Fibroblast of skin of scalp (primary cell): ENCODE data around the gene PRRX2.
A peak's percentile ranks its signal among the peaks of the same experiment; 100 is the strongest.

Source experiments
- DNase-seq: peaks from one replicate; pipeline ENCODE4 v3.0.0-alpha.2; 2013

Gene PRRX2

DNA sequence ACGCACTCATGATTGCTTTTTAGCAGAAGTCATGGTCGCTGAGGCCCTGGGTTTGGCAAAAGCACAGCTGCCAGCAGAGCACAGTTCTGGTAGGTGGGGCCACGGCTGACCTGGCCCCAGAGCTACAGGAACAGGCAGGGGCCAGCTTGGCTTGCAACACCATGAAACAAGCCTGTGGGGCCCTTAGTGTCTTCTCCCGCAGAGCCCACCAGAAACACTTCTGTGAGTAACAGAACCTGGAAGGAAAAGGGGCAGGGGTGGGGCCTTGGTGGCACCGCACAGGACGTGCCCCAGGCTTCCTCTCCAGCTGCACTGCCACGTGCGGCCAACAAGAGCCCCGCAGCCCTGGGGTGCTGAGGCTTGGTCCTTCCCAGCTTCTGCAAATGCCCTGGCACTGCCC is 28.3 kb upstream of the PRRX2 start:
- no peak for DNase-seq

DNA sequence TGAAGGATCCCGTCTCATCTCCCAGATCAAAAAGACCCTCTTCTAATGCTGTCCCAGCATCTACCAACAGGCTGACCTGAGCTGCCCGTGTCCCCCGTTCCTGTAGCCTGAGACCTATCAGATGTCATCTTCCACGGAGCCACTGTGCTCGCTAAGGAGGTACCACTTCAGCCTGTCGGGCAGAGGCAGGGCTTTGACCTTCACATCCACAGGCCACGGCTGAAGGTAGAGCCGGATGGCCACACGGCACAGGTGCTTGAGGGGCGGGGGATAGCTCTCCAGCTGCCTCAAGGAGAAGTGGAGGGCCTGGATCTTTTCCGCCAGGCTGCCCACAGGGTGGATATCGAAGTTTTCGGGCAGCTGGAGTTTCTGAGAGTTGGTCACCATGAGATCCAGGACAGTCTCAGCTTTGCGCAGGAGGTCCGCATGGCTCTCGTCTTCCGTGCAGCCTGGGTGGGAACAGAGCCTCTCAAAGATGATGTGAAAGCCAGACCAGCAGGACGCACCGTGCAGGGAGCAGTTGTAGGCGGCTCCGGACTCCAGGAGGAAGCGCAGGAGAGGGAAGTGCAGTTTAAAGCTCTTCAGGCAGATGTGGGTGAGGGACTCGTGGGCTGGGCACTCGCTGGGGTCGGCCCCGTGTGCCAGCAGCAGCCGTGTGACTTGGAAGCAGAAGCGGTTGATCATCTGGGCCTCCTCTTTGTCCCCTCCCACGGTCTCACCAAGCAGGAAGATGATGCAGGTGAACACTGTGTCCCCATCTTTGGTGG is 27.6 kb upstream of the PRRX2 start:
- no peak for DNase-seq

DNA sequence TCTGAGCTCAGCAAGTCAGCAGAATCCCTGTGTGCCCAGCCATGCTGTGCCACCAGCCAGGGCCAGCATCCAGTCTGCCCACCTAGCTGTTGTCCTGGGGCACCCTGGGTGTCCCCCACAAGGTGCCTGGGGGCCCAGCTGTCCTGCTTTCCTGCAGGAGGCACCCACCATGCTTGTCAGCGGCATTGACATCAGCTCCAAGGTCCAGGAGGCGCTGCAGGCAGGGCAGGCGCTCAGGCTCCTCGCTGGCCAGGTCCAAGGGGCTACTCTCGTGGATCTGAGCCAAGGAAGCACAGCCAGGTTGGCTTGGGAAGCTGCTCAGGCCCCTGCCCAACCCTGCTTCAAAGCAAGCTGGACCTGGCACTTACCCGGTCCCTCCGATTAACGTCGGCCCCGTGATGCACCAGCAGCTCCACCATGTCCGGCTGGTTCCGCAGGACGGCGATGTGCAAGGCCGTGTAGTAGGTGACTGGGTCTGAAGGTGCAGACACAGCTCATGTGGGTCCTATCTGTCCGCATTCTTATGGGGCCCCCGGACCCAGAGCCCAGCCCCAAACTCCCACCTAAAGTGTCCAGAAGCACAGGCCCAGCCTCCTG is 26.3 kb upstream of the PRRX2 start:
- DNase-seq, result no peak

DNA sequence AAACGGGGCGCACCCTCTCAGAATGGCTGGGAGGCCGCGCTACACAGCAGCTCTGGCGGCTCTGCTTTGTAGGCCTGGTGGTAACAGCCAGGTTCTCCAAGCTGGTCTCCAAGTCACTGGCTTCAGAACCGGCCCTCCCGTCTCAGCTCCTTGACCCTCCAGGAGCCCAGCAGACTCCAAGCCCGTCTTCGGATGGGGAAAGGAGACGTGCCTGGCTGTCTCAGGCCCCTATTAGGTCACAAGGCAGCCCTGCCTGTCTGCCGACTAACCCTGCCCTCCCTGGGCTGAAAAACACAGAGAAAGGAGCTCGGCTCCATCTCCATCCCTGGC is 25.7 kb upstream of the PRRX2 start:
- no peak for DNase-seq

DNA sequence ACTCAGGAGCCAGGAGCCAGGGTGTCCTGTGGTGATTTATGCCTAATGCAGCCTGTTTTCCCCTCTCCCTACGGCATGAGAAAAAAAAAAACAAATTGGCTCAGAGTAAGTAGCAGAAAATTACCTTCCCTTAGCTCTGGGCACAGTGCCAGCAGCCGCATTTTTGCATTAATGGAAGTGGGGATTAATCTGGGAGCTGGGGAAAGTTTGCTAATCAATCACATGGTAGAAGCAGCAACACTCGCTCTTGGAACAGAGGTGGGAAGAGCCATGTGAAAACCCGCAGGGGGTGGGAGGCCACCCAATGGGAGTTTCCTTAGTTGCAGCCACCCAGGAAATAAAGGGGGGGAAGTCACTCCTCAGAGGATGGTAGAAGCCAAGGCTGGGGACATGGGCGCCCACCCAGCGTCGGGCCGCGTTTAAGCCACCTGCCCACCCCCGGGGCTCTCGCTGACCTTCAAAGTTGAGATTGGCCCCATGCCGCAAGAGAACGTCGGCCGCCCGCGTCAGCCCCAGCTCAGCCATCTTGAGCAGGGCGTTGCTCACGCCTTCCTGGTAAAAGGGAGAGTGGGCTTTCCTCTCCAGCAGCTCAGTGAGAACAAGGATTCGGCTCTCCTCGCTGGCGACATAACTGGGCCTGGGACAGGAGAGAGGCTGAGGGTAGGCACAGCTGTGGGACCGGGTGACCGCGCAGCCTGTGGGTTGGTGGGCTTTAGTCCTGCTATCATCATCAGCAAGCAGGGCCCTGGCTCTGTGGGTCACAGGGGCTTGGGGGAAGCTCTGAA is 25.2 kb upstream of the PRRX2 start:
- DNase-seq, result peak; percentile 42

DNA sequence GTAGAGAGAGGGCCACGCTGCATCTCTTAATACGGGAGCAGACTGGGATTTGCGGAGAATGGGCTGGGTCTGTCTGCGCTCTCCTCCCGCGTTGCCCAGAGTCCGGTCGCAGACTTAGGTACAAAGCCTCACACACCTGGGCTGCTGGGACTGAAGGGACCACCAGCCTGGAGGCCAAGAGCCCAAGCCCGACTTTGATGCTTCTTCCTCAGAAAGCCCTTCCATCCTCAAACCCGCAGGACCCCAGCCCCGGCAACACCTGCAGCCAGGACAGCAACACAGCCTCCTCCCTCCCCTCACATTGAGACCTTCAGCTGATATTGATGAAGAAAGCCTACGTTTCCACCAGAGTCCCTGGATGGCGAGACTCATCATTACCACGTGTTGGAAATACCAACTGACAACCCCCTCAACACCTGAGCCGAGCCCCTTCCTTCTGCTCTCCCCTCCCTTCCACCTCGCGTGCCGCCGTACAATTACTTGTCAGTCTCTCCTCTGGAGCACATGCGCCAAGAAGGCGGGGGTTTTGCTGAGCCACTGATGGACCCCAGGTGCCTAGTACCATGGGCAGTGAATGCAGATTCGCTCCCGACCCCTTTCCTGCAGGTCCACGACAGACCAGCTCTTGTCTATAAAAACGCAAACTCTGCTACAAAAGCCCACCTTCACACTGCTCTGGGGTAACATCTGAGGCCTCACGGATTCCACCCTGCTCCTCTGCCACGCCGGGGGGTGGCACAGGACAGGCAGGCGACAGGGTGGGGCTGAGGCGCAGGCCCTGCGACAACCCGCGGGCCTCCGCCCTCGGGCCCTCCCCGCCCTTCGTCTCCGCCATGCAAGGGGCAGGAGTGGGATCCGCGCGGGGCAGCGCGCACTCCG is 24.3 kb upstream of the PRRX2 start:
- DNase-seq, result no peak

DNA sequence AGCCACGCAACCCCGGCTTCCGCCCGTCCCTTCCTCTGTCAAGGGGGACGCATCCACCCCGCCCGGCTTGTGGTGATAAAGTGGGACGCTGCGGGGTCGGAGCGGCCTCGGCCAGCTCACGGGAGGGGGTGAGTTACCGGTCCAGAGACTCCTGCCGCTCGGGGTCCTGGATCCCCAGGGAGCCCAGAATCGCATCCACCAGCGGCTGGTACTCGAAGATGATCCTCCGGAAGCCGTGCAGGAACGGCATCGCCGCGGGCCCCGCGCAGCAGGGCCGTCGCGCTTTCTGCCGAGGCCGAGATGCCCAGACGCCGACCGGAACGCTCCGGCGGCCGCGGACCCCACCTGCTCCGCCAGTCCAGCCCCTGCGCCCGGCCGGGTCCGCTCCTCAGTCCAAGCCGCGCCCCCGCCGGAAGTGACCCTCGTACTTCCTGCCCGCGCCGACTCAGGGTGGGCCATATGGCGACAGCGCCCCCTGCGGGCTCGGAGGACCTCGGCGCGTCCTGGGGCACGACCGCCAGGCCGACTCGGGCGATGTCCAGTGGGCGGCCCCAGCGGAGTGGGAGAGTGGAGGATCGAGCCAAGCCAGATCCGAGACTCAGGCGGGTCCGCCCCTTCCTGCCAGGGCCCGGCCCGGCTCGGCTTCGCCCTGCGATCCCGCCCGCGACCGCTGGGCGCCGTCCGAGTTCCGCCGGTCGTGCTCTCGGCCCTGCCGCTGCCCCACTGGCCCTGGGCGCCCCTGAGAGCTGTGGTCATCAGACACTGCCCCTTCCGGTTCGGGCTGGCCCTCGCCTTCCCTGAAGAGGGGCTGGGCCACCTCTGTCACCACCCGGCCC is 23.5 kb upstream of the PRRX2 start, which contains the start of gene ASB6:
ASB6 (minus strand) TSS at position 402 of the 836 bp plus-strand sequence; CDS start at position 250, 152 bp downstream.
- peak; percentile 97 for DNase-seq

DNA sequence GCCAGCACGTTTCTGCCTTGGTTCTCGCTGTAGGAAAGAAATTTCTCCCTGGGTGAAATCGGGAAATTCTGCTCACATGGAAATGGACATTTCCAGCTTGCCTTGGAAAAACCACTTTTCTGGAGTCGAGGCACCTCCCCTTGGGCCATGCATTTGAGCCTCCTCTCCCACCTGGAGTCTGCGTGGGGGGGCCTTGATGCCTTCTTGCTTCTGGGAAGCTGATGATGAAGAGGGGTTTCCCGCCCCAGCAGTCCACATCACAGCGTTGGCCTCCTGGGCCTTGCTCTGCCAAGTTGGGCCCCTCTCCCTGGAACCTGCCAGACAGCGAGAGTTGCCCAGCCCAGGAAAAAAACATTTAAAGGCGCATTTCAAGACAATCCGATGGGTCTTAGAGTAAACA is 21.7 kb upstream of the PRRX2 start:
- no peak for DNase-seq

DNA sequence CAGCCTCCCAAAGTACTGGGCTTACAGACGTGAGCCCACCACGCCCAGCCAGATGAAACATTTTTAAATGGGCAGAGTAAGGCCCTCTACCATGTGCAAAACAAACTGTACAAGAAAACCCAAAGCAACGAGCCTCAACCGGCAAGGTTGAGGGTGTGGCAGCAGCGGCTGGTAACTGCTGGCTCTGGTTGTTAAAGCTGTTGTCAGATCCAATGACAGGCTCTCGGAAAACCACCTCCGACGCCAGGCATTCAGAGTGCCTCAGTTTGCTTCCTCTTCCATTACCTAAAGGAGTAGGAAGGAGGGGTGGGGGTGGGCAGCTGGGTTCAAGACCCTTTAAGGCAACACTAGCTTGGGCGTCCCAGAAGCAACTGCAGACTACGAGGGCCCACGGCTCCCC is 21.1 kb upstream of the PRRX2 start:
- no peak for DNase-seq

DNA sequence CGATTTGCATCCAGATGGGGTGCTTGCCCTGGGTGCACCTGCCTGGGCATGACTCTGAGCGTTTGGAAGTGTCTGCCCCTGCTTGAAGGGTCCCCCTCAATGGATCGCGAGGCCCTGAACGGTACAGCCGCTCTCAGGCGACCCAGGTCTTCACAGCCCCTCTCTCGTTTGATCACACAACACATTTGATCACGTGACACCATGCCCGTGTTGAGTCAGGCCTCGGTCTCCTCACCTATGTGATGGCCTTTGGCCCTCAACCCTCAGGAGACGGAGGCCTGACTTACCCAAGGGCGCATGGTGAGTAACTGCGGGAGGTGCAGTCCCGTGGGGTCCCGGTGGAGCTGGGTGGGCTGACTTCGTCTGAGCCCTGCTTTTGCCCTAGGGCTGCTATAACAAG is 20.5 kb upstream of the PRRX2 start:
- DNase-seq, result no peak

DNA sequence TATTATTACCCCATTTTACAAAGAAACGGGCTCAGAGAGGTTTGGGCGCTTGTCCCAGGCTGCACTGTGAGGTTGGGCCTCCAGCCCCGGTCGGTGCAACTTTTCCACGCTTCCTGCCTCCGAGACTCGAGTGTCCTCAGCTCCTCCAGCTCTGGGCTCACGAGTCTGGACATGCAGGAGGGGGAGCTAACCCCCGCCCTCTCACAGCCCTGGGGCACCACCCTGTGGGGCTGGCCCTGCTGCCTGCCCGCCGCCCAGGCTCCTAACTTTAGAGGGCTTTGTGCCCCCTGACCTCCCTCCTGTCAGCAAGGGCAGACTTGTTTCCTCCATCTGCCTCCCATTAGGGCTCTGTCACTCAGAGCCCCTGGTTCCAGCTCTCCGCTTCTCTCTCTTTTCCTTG is 19.2 kb upstream of the PRRX2 start:
- DNase-seq, result no peak

DNA sequence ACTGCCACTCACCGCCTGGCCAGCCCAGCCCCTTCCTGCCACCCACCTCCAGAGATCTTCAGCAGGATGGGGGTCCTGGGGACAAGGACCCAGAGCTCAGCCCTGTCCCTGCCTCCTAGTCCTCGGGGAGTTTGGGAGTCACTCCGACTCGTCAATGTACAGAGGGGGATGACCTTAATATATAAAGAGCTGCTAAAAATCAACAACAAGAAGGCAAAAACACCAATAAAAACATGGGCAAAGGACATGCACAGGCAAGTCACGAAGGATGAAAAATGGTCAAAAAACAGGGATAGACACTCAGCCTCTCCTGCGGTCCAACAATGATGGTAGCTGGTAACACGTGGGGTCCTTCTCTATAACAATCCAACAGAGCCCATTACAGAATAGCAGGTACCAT is 18.8 kb upstream of the PRRX2 start:
- DNase-seq, result no peak

DNA sequence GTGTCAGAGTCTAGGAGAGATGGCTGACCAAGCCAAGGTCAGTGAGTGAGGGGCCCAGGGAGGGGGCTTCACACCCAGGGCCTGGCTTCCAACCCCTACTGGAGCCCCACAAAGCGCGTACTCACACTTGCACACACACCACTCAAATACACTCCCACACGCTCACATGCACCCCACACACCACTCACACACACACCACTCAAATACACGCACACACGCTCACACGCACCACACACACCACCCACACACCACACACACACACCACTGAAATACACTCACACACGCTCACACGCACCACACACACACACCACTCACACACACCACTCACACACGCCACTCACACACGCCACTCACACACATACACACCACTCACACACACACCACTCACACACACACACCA is 17.8 kb upstream of the PRRX2 start:
- DNase-seq, result no peak

DNA sequence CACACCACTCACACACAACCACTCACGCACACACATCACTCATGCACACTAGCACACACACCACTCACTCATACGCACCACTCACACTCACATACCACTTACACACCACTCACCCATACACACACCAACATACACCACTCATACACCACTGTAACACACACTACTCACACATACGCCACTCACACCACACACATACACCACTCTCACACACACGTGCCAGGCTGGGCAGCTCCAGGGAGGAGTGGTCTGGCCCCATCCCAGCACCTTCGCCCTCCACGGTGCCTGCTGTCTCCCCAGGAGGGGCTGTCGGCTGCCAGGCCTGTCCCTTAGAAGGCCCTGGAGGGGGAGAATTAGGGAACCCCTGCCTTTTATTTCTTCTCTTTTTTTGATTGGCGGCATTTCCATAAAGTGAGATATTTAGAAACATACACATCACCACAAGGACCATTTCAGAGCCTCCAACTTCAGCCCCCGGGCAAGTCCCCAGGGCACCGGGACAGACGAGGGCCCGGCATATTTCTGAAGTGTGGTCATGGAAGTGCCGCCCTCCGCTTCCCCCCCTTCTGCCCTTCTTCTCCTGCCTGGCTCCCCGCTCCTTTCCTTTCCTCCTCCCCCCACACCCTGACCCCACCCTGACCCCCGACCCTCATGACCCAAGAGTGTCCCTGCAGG is 17.2 kb upstream of the PRRX2 start:
- DNase-seq, result peak; percentile 85

DNA sequence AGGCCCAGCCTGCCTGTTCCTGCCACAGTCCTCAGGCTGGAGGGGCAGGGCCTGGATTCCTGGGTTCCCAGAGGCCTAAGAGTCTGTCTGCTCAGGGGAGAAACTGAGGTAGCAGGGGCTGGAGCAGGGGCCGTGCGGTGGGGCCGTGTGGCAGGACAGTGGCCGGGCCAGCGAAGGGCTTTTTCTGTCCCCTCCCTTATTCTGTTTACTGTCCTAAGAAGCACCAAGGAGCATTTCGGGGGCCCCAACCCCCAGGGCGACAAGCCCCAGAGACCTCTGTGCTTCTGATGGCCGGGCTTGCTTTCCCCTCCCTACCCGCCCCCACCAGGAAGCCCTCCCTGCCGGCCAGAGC is 16.7 kb upstream of the PRRX2 start:
- no peak for DNase-seq

DNA sequence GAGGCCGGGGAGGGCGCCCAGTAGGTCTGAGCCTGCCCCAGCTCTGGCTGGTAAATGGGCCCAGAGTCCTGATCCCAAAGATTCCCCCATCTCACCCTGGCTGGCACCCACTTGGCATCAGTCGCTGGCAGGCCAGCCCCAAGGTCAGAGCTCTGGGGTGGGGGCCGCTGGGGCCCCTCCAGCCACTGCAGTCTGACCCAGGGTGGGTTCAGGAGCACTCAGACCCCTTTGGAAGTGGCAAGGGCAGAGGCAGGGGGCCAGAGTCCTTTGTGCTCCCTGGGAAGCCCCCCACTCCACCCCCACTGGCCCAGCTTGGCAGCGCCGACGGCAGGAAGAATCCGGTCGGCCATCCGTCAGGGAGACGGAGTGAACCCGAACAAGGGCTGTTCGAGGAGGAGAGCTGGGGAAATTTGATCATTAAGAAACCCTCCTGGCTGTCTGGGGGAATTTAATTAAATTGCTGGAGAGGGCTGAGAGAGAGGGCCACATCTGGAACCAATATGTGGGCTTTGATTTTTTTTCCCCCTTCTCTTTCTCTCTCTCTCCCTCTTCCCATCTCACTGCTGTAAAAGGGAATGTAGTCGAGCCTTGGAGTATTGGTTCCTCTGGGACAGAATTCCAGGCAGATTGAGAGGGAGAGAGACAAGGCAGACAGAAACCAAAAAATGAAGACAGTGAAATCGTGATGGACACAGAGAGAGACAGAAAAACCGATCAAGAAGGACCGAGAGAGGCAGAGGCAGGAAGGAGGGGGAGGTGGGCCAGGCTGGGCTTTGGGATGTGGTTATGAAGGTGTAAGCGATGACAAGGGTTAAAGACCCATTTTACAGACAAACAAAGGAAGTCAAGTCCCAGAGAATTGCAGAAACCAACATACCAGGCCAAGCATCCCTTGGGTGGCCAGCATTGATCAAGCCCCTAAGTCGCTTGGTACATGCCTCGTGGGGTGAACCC is 15.4 kb upstream of the PRRX2 start:
- DNase-seq, result peak; percentile 92

DNA sequence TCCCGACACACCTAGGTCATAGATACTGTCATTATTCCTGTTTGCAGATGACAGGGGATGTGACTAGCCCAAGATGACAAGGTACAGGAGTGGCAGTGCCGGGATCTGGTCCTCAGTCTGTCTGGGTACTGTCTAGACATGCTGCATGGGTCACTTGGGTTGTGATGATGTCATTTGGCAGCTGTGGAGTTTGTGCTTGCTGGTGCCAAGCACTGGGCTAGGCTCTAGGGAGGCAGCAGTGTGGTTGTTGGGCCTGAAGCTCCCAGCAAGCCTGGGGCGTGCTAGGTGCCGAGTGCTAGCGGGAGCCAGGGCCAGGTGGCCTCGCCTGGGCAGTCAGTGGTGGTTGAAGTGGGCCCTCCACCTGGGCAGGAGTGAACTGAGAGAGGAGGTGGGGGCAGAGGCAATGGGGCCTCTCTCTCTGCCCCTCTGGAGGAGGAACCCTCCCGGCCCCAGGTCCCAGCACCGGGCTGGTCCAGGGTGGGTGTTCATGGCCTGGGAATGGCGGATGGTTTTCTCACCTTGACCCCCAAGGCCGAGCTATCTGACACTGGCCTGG is 14.7 kb upstream of the PRRX2 start:
- DNase-seq, result peak; percentile 63

DNA sequence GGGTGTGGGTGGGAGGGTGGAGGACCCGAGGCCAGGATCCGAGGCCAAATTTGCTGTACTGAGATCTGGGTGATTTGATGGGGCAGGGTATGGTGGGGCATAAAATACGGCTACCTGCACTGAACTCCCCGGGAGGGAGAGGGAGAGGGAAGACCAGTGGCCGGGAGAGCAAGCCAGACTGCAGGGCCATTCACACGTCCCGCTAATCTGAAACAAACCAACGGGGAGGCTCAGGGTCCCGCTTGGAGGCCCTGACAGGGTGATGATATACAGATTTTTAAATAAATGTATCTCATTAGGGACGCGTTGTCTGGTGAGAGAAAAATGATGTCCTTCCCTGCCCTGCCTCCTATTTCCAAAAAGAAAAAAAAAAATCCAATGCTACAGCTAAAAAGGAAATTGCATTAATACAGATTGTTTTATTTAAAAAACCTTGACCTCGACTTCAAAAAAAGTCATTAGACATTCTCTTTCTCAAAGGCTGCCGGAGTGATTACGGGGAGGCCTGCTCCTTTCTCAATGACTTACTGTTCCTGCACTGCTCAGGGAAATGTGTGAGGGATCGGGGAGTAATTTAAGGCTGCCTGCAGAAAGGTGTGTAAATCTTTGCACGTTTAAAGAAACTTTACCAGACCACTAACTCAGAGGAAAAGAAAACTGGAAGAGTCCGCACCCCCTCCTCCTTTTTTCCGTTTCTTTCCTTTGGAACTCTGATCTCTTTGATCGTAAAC is 11.5 kb upstream of the PRRX2 start:
- no peak for DNase-seq

DNA sequence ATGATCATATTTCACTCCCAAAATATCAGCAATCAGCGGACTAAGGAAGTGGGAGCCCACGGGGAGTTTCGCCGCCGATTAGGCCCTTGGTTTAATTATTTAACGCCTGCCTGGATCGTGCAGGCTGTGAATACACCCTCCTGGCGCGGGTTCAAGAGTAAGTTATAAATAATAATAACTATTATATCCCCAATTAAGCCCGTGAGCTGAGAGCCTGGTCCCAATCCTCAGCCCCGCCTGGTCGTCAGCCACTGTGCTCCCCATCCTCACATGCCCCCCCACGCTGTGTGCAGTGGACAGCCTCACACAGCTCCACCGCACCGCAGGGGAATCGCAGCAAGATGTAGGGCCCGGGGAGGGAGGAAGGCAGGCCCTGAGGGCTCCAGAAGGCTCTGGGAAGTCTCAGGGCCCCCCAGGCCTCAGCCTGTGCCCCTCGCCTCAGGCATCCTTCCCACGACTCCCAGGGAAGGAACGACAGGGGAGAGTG is 10.8 kb upstream of the PRRX2 start:
- DNase-seq, result no peak
